Activated CD4-positive, alpha-beta T cell treated with anti-CD3 and anti-CD28 coated beads, Interleukin-10, Interleukin-2, amounts not matched to agents 100 ng/mL and 50 ng/mL, durations not matched to agents 16 hours and 8 hours (primary cell): ENCODE measurements around the gene PPP2R2D.
"Not testable (repeated sequence)": the region's sequence is repeated elsewhere in the genome, so short reads cannot be mapped to it uniquely, and the experiment has no call there.

Source experiments
- DNase-seq: peaks from one replicate; pipeline ENCODE4 v3.0.0-alpha.2; 2020

Gene PPP2R2D

DNA sequence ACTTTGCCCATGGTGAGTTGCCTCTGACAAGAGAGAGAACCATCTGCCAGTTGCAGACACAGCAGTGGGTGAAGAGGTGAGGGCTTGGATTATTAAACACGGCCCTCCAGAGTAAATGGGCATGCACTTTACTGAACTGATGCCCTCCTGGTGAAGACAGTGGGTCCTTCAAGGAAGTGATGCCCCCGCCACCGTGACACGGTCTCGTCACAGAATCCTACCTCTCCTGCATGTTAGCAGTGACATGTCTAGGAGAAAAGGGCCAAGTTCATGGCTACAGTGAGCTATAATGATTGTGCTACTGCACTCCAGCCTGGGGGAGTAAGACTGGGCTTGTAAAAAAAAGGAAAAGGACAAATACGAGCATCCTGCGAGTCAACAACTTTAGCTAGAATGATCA is 78.5 kb downstream of the PPP2R2D start:
- DNase-seq = no peak

DNA sequence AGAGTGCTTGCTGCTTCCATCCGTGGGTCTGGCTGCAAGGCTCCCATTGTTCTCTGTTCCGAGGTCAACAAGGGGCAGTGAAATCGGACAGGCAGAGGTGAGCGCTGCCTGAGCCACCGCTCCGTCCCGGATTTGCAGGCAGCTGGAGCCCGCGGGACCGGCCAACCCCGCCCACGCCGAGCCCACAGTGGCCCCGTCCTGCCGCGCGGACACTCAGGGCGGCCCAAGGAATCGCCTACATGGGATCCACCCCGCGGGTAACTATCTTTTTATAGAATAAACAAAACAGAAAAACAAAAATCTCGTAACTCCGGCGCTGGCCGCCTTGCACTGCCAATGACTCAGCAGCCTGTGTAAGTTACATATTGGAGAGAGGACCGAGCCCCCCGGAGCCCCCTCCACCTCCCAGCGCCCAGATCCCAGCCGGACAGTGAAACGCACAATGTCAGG is 79.0 kb downstream of the PPP2R2D start:
- DNase-seq = no peak

DNA sequence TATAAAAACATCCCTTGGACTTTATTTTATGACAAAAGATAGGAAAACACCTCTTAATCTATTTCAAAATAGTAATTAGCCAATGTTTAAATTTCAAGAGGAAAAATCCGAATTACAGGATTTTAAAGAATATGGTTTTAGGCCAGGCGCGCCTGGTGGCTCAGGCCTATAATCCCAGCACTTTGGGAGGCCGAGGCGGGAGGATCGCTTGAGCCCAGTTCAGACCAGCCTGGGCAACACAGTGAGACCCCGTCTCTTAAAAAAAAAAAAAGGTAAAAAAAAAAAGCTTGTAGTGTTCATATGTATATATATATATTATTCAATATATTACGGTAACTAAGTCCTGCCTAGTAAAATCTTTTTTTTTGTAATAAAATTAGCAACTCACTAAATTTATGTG is 79.5 kb downstream of the PPP2R2D start:
- no peak for DNase-seq

DNA sequence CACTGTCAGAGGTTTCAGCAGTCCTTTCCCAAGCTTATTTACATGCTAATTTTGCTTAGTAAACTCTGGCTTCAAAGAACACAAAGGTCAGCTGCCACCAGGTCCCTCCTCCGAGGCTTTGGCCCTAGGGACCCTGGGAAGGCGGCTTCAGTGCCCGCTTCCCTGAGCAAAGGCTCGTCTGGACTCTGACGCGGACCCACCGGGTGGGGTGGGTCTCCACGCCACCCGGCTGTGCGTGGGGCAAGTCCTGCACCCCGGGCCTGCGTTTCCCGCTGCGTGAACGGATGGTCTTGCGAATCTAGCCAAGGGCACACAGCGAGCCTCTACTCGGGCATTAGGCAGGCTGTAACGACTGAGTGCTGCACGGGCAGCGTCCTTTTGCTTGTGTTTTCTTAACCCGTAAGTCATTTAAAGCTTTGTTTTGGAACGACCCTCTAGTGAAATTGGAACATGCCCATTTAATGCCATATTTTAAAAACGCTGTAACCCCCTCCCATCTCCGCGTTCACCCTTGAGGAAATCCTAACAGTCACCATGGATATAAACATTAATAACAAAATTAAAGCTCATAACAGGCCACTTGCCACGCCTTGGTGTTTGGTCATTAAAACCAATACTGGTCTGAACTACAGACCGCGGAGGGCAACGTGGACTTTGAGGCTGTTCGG is 80.1 kb downstream of the PPP2R2D start:
- no peak for DNase-seq

DNA sequence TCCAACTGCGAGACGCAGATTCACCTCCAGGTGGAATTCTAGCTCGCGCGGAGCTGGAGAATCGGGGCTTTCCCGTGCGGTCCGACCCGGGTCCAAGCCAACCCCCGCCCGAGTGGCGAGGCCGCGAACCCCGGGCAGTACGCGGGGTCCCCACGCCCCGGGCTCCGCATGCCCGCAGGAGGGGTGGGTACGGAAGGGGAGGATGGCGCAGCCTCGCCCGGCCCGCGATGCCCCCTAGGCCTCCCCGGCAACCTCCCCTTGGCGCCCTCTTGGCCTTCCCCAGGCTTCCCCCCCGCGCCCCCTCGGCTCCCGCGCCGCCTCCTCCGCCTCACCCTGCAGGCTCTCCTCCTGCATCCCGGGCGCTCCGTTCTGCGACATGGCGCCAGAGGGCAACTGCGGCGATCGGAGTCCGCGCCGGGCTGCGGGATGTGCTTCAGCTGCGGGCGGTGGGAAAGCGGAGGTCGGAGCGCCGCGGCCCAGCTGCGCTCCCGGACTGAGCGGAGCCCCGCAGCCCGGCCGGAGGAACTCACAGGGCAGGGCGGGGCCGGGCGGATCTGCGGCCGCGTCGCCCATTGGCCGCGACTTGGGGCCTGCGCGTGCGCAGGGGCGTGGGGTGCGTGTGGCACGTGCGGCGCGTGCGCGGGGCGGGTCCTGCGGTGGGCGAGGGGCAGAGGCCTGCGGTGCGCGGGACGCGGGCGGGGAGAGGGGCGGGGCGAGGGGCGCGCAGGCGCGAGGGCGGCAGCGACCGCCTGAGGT is 80.8 kb downstream of the PPP2R2D start, which contains the start of gene BNIP3:
BNIP3 (minus strand) TSS at position 495 of the 756 bp plus-strand sequence; CDS start at position 378, 117 bp downstream.
- peak; percentile 97 for DNase-seq

DNA sequence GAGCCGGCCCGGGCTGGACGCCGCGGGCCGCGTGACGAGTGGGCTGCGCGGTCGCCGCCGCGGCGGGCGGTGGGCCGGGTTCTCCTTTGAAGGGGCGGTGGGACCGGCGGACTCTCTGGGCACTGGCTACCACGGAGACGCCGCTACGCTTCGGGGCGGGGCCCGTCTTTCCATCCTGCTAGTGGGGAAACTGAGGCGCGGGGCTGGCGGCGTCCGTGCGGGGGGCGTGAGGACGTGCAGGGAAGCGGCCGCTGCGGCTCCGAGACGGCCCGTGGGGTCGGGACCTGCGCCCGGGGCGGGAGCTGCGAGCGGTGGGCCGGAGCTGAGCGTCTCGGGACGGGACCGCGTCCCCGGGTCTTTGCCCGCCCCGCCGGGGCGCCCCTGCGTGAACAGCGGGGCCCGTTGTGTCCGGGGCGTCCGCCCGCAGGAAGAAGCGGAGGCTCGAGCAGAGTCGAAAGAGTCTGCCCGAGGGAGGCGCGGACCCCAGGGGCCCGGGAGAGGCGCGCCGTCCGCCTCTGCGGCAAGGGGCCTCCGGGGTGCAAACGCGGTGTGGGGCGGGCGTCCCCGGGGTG is 81.5 kb downstream of the PPP2R2D start:
- no peak for DNase-seq

DNA sequence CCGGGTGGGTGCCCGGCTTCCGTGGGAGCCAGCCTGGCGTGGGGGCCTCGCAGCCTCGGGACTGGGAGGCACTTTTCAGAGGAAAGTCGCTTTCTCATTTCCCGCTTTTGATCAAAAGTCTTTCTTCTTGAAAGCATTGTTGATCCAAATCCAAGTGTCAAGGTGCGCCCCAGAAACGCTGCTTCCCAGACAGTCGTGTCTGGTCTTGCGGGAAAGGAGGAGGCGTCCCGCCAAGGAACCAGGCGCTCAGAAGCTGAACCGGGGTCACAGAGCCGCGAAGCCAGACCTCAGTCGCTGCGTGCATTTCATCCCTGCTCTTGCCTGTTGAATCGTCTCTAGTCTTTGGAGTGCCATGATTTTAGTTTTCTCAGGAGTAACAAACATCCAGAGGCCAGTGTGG is 82.0 kb downstream of the PPP2R2D start:
- DNase-seq = no peak

DNA sequence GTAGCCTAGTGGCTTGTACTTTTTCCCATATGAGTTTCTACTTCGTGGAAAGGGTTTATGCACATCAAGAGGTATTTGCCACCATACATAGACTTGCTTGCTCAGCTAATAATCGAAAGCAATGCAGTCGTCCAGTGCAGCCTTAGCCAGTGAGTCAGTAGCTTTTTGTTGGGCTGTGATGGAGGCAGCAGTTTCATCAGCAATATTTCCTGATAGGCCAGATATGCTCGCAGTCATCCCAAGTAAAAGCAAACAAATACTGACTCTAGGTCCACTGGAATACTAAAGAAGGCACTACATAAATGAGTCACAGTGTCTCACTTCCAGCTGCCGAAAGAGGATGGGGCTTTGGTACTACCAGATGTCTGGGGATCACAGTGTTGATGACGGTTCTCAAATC is 83.0 kb downstream of the PPP2R2D start:
- no peak for DNase-seq

DNA sequence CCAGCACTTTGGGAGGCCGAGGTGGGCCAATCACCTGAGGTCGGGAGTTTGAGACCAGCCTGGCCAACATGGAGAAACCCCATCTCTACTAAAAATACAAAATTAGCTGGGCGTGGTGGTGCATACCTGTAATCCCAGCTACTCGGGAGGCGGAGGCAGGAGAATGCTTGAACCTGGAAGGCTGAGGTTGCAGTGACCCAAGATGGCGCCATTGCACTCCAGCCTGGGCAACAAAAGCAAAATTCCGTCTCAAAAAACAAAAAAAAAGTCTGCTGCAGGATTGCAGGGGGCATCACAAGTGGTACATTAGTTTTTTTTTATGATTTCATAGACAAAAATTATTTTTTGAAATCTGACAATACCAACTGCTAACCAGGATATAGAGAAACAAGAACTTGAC is 86.0 kb downstream of the PPP2R2D start:
- DNase-seq = not testable (repeated sequence)

DNA sequence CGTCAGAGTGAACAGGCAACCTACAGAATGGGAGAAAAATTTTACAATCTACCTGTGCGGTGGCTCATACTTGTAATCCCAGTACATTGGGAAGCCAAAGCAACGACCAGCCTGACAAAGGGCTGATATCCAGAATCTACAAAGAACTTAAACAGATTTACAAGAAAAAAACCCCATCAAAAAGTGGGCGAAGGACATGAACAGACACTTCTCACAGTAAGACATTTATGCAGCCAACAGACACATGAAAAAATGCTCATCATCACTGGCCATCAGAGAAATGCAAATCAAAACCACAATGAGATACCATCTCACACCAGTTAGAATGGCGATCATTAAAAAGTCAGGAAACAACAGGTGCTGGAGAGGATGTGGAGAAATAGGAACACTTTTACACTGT is 86.5 kb downstream of the PPP2R2D start:
- DNase-seq = not testable (repeated sequence)

DNA sequence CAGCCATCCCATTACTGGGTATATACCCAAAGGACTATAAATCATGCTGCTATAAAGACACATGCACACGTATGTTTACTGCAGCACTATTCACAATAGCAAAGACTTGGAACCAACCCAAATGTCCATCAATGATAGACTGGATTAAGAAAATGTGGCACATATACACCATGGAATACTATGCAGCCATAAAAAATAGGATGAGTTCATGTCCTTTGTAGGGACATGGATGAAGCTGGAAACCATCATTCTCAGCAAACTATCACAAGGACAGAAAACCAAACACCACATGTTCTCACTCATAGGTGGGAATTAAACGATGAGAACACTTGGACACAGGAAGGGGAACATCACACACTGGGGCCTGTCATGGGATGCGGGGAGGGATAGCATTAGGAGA is 87.0 kb downstream of the PPP2R2D start:
- not testable (repeated sequence) for DNase-seq

DNA sequence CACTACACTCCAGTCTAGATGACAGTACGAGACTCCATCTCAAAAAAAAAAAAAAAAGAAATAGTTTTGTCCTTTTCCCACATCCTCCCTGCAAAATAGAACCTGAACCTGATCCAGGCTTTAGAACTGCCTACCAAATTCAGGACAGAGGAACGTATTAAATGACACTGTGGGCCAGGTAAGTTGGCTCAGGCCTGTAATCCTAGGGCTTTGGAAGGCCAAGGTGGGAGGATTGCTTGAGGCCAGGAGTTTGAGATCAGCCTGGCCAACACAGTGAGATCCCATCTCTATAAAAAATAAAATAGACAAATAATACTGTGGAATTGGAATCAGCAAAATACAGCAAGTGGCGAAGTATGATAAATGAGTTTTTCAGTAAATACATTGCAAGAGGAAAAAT is 90.9 kb downstream of the PPP2R2D start:
- DNase-seq = no peak

DNA sequence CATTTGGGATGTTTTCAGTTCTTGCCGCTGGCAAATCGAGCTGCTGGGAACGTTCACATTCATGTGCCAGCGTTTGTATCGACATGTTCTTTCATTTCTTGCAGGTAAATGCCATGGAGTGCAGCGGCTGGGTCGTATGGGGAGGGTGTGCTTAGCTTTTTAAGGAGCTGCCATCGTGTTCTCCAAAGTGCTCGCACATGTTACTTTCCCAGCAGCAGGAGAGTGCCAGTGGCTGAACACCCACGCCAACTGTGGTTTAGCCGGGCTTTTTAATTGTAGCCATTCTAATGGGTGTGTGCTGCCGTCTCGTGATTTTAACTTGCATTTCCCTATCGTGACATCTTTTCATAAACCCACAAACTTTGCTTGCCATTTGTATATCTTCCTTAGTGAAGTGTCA is 92.5 kb downstream of the PPP2R2D start:
- no peak for DNase-seq

DNA sequence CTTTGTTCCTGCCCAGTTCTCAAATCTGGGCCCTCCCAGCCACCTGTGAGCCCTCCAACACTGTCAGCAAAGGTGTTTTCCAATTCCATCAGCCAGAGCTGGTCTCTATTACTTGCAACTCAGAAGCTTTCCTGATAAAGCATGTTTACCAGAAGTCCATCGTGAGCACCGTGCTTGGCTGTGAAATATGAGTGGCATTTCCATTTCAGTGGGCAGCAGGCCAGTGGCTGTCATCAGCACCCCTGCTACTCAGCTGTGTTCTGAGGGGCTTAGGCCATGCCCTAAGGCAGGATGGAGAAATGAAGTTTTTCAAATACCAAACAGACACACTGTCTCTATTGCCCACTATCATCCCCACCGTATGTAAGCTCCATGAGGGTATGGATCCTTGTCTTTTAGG is 93.6 kb downstream of the PPP2R2D start:
- DNase-seq = no peak

DNA sequence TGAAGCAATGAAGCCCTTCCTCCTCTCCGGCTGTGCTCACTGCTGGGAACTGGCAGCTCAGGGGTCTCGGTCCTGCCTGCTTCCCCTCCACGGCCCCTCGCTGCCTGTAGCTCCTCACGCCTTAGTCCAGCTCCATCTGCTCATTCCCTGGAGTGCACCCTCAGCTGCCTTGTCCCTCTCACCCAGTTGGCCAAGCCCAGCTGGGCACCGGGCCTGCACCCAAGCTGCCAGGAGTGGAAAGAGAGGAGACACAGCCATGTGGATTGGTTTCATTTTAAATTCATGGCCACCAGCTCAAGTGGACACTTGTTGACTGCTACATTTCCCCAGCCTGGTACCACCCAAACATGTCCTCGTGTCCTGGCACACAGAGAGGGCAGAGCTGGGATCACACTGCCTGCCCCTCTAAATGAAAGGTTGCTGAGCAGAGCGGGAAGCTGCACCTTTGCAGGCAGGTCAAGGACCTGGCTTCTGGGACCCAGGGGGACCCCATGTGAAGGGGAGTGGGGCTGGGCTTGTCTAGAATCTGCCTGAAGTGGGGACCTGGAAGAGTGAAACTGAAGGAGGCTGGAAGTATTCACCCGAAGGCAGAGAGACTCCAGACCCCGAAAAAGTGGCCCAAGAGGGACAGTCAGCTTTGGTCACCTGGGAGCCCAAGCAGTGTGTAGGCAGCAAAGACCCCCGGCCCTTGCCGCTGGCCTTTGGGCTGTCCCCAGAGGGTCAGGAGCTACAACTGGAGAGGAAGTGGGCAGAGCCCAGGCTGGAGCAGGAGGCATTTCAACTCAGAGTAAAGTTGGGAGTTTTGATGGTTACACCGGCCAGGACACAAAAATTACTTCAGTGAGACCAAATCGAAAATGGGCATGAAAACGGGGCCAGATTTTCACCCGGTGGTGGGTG is 95.9 kb downstream of the PPP2R2D start:
- no peak for DNase-seq

DNA sequence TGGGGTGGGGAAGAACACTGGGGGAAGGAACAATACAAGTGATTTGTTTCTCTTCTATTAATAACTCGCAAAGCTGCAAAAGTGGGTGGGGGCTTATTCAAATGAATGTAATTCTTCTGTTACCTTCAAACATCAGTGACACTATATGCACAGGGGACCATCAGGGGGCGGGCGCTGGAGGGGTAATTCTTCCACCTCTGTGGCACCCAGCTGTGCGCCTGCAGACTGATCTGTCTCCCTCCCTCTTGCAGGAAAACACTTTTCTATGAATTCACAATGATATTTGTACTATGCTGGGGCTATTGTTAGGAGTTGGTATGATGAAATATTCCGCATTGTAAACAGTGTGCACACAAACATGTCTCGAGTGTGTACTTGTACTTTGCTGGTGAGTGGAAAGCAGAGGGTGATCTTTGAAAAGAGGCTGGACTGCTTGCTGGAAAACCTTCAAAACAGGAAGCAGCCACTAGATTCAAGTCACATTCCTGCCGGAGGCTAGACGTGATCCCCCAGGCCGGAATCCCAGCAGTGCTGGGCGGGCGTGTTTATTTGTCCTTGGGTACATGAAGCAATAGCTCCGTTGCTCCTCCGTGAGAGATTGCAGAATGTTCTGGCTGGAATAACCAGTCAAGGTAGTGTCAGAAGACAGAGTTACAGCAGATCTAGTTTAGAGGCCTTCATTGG is 96.7 kb downstream of the PPP2R2D start:
- no peak for DNase-seq

DNA sequence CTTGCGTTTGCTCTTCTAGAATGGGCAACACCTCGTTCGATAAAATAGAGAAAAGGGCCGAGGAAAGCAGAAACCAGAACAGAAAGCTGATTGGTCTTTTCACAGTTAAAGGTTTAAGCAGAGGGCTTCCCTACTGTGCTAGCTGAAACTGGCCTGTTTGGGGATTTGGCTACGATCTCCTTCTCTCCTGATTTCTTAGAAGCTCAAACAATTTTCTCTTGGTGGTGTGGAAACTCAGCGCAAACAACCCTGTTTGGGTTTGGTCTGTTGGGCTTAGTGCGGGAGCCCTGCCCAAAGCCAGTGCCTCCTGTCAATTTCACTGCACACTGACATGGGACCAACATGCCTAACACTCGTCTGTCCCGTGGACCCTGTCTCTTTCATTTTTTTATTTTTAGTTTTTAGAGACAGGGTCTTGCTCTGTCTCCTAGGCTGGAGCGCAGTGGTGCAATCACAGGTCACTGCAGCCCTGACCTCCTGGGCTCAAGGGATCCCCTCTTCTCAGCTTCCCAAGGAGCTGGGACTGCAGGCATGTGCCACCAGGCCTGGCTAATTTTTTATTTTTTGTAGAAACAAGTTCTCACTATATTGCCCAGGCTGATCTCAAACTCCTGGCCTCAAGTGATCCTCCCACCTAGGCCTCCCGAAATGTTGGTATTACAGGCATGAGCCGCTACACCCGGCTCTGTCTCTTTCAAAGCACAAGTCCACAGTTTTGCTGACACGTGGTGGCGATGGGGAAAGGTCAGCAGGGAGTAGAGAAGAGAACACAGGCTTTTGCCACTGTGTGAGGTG is 97.4 kb downstream of the PPP2R2D start:
- DNase-seq = no peak

DNA sequence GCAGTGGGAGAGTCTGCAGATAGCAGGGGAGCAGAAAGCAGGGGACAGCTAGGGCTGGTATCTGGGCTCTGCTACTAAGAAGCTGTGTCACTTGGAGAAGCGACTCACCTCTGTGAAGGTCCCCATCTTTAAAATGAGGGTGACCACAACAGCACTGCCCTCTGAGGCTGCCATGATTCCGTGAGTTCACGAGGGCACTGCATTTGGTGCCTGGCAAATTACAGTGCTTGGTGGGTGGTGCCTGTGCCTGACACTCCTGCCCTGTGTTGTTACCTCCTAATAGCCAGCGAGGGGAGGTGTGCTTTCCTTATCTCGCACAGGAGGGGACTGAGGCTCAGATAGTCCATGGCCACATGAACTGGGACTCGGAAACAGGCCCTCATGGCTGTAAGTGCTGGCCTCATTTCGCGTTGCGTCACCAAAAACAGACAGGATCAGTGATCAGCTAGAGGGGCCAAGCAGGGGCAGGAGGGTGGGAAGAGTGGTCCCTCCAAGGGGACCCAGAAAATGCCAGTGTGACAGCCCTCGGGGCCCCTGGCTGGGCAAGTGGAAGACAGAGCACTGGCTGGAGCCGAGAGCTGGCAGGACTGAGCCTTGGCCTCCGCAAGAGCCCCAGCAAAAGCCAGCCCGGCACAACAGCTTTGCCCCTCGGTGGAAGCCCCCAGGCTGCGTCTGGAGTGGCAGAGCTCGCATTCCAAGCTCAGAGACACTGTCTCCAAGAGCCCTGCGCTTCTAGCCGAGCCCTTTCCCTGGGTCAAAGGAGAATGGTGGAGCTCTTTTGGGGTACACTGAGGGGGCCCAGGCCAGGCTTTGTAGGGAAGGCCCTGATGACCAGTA is 98.3 kb downstream of the PPP2R2D start:
- DNase-seq = no peak

DNA sequence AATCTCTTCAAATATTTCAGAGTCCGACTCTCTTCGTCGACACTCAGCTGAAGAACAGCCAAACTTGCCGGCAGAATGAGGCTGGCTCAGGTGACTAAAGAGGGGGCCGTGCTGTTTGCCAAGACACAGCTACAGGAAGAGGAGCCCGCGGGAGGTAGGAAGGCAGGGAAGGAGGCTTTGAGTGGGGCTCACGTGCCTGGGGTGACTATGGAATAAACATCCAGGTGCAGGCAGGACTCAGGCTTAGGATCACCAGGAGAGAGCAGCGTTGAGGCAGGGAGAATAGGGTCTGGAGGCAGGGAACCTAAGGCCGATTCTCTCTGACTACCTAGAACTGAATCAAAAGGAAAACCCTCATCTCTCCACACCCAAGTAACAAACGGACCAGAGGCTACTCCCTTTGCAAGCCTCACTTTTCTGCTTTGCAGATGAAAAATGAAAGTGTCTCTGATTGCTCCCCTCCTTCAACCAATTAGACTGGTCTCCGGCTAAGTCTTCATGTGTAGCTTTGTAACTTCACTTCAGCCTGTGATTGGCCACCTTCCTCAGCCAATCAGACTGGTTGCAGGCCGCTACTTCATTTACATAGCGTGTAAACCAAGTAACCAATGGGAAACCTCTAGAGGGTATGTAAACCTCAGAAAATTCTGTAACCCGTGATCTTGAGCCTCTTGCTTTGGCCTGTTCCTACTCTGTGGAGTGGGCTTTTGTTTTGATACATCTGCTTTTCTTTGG is 100.6 kb downstream of the PPP2R2D start:
- no peak for DNase-seq

DNA sequence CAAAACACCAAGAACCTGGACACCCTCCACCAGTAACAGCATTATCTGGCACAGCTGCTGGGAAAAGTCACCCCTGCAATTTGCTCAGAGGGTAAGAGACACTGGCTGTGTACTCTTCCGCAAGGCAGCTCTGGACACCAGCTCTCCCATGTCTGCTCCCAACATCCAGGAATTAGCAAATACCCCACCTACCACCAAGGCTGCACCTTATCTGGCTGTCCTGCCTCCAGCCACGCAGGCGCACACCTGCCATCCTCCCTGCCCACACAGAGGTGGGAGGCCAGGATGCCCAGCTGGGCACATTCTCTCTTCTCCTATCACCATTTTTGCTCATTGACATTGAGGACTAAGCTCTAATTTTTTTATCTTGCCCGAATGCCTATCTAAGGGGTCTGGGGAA is 101.2 kb downstream of the PPP2R2D start:
- no peak for DNase-seq
